Measurements from ENCODE around the gene PKNOX2. TPM values are rescaled to one million over a fixed set of nuclear protein-coding genes. Genes with fewer than 3 reads are reported as not detected.

Gene PKNOX2
- polyA plus RNA-seq, 2 of the 4 experiments (the other 2 are of a cell fraction): not detected

GRCh38 chr11:125398994-125399640, 234.6 kb downstream of the PKNOX2 start (continued):
- no peak for TF ChIP-seq ELK1 (IDR thresholded peaks at IDR 0.05; ENCODE audit: low read depth, low read length)
- TF ChIP-seq RCOR1 (IDR thresholded peaks at IDR 0.05; ENCODE audit: low read depth, low read length): no peak
- TF ChIP-seq ESRRA (IDR thresholded peaks at IDR 0.05; ENCODE audit: borderline replicate concordance, low read length): no peak
- no peak for TF ChIP-seq CBX2 (IDR thresholded peaks at IDR 0.05; ENCODE audit: borderline replicate concordance, low read depth)
- no peak for TF ChIP-seq PHF8 (IDR thresholded peaks at IDR 0.05; ENCODE audit: borderline replicate concordance, low read depth)
- TF ChIP-seq GATA3 (IDR thresholded peaks at IDR 0.05; ENCODE audit: borderline replicate concordance): no peak
- TF ChIP-seq CTCF (IDR thresholded peaks at IDR 0.05): no peak
- TF ChIP-seq NFE2L2 (conservative IDR thresholded peaks at IDR 0.05; ENCODE audit: low read length): no peak
- no peak for TF ChIP-seq MAX (IDR thresholded peaks at IDR 0.05)
- TF ChIP-seq RFX5 (IDR thresholded peaks at IDR 0.05): no peak

- Histone ChIP-seq H3K9me3 (no peaks in the 10 kb centered on the region), H3K27ac (no peak overlapping the region), H3K4me3 (no peak overlapping the region), H3K4me2 (no peak overlapping the region), H3K4me1 (no peaks in the 10 kb centered on the region)
- no peak for TF ChIP-seq E2F6 (IDR thresholded peaks at IDR 0.05; ENCODE audit: borderline replicate concordance, low read depth)
- TF ChIP-seq HMGXB4 (CRISPR knock-in tag; IDR thresholded peaks at IDR 0.05; ENCODE audit: borderline replicate concordance): no peak
- TF ChIP-seq NFE2L2 (conservative IDR thresholded peaks at IDR 0.05; ENCODE audit: low read length): no peak
- no peak for TF ChIP-seq JUNB (IDR thresholded peaks at IDR 0.05)
- TF ChIP-seq RNF2 (IDR thresholded peaks at IDR 0.05; ENCODE audit: borderline replicate concordance, low read depth): no peak
- no peak for TF ChIP-seq HOXA7 (CRISPR knock-in tag; IDR thresholded peaks at IDR 0.05)
- TF ChIP-seq HEYL (CRISPR knock-in tag; IDR thresholded peaks at IDR 0.05): no peak
- no peak for TF ChIP-seq EP300 (IDR thresholded peaks at IDR 0.05)
- TF ChIP-seq GATA3 (IDR thresholded peaks at IDR 0.05; ENCODE audit: borderline replicate concordance): no peak
- no peak for TF ChIP-seq BHLHE40 (IDR thresholded peaks at IDR 0.05; ENCODE audit: low read depth, low read length)
- no peak for TF ChIP-seq RAD21 (conservative IDR thresholded peaks at IDR 0.05 in 1 of 2, IDR thresholded peaks at IDR 0.05 in 1 of 2)
- TF ChIP-seq HOXB13 (CRISPR knock-in tag; IDR thresholded peaks at IDR 0.05; ENCODE audit: low read depth): no peak
- no peak for TF ChIP-seq FOXS1 (CRISPR knock-in tag; IDR thresholded peaks at IDR 0.05)
- no peak for TF ChIP-seq KDM1A (IDR thresholded peaks at IDR 0.05; ENCODE audit: low read depth)
- no peak for TF ChIP-seq TFCP2L1 (CRISPR knock-in tag; IDR thresholded peaks at IDR 0.05)
- TF ChIP-seq HDAC2 (IDR thresholded peaks at IDR 0.05): no peak
- no peak for TF ChIP-seq ZFP36 (IDR thresholded peaks at IDR 0.05; ENCODE audit: borderline replicate concordance, partially characterized antibody)
- no peak for TF ChIP-seq MAFK (IDR thresholded peaks at IDR 0.05; ENCODE audit: partially characterized antibody)
- TF ChIP-seq JUN (IDR thresholded peaks at IDR 0.05): no peak
- TF ChIP-seq ZSCAN20 (CRISPR knock-in tag; IDR thresholded peaks at IDR 0.05): no peak
- DNase-seq (ENCODE audit: low read depth in 1 of 2, low spot score in 1 of 2): no peak
- WGBS (ENCODE audit: missing lambda C conversion rate): 16% methylated on average over 6 of the region's 6 CpGs
- ChIA-PET CTCF (no interaction called here), POLR2A (no interaction called here)
- no peak for FAIRE-seq
- ATAC-seq: no peak
These were observed 235.4 kb downstream of the PKNOX2 start for GRCh38 chr11:125399945-125400344.

Data from A549 (cell line).